ENCODE measurements around the gene ZNF827. TPM values are rescaled to one million over a fixed set of nuclear protein-coding genes. Genes with fewer than 3 reads are reported as not detected.
A peak's percentile ranks its signal among the peaks of the same experiment; 100 is the strongest.

The ZNF827 gene
- total and polyA plus RNA-seq, 2 of the 8 experiments (the other 6 are each of a cell fraction or from before 2014, with no cell fraction given), result 25.3 to 26.2 TPM

DNA sequence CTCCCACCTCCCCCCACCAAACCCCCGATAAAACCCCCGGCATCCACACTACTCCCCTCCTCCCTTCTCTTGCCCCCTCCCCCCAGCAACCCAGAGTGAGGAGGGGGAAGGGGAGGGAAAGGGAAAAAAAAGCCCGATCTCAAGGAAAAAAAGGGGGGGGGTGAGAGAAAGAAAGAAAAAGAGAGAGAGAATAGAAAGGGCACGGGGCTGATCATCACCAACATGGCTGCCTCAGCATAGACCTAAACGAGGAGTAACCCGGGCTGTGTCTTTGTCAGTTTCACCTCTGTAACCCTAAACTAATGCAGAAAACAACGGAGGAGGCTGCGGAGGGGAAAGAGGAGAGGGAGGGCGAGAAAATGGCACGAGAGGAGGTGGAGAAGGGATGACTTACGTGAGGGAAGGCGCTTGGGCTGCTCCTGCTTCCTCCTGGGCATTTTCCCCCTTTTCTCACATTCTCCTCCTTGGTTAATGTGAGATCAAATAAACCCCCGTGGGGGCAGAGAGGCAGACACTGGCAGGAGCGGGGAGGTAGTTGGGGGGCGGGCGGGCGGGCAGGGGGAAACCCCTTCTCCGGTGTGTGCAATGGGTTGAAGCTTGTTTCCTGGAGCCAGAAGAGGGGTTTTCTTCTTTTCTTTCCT, 532 bp downstream of the ZNF827 start (continued):
- 0 out of 2 replicates have a peak, but pooled peaks have one; percentile 27 for TF ChIP-seq PHF8 (conservative IDR thresholded peaks at IDR 0.05; ENCODE audit: low read depth, low read length)
- TF ChIP-seq CHD1 (IDR thresholded peaks at IDR 0.05; ENCODE audit: low read depth, low read length), result no peak; the same call in none of the 2 replicates
- peak; percentile 50; the same call in 1 of the 2 replicates for TF ChIP-seq EGR1 (IDR thresholded peaks at IDR 0.05; ENCODE audit: borderline replicate concordance, low read depth, low read length)
- no peak for TF ChIP-seq CHD7 (IDR thresholded peaks at IDR 0.05; ENCODE audit: insufficient replicate concordance, low read length)
- TF ChIP-seq CHD2 (IDR thresholded peaks at IDR 0.05; ENCODE audit: low read length), result no peak
- TF ChIP-seq BACH1 (IDR thresholded peaks at IDR 0.05; ENCODE audit: low read length), result no peak
- peak; percentile 40 for TF ChIP-seq SAP30 (IDR thresholded peaks at IDR 0.05; ENCODE audit: insufficient read depth, insufficient replicate concordance, low read length)
- TF ChIP-seq, protein P1, sequence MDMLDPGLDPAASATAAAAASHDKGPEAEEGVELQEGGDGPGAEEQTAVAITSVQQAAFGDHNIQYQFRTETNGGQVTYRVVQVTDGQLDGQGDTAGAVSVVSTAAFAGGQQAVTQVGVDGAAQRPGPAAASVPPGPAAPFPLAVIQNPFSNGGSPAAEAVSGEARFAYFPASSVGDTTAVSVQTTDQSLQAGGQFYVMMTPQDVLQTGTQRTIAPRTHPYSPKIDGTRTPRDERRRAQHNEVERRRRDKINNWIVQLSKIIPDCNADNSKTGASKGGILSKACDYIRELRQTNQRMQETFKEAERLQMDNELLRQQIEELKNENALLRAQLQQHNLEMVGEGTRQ (IDR thresholded peaks at IDR 0.05; ENCODE audit: low read length), result no peak
- peak; percentile 34; the same call in 1 of the 2 replicates for TF ChIP-seq TBP (IDR thresholded peaks at IDR 0.05; ENCODE audit: low read depth, low read length)
- no peak for TF ChIP-seq GTF2F1 (IDR thresholded peaks at IDR 0.05; ENCODE audit: borderline replicate concordance, low read depth, low read length)

Measured in H1 (cell line).